ENCODE data around the gene MBD6. TPM values are rescaled to one million over a fixed set of nuclear protein-coding genes. Genes with fewer than 3 reads are reported as not detected.

The MBD6 gene
- total and polyA plus RNA-seq, 2 donors from 2014 or later = 38.4 to 118 TPM

DNA sequence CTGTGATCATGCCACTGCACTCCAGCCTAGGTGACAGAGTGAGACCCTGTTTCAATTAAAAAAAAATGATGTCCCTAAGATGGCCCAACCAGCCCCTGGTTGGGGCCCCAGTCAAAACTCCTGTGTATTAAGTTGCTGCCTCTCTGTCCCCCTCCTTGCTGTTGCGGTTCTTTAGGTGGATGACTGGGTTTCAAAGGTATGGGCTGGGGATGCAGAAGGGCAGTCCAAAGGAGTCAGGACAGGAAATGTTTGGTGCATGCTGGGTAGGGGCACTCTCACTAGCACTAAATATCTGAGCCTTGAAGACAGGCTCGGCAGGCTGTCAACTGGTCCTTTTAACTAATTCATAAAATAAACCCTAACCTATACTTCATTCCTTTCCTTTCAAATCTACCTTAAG, 56.4 kb downstream of the MBD6 start:
- Histone ChIP-seq H3K9me3 (ENCODE audit: control insufficient read depth in 2 of 3, insufficient read depth in 1 of 3, low read length in 3 of 3) (no peaks in the 10 kb centered on the region), H3K36me3 (ENCODE audit: control insufficient read depth in 2 of 3, insufficient read depth in 3 of 3, low read length in 3 of 3) (no peaks in the 10 kb centered on the region), H3K4me1 (ENCODE audit: control insufficient read depth in 2 of 3, insufficient read depth in 2 of 3, low read depth in 1 of 3, low read length in 3 of 3) (no peaks in the 10 kb centered on the region), H3K4me3 (ENCODE audit: low read length in 3 of 3) (no peak overlapping the region), H3K27me3 (ENCODE audit: control insufficient read depth, insufficient read depth, low read length) (no peaks in the 10 kb centered on the region), H3K27ac (ENCODE audit: low read depth in 2 of 2, low read length in 2 of 2) (no peak overlapping the region), H3K9ac (ENCODE audit: low read length in 3 of 3) (no peak overlapping the region)
- intact Hi-C loops (cut with DNase I) = no loop called here
- FAIRE-seq (no peak), DNase-seq (no peak)
- TF ChIP-seq, protein P1, sequence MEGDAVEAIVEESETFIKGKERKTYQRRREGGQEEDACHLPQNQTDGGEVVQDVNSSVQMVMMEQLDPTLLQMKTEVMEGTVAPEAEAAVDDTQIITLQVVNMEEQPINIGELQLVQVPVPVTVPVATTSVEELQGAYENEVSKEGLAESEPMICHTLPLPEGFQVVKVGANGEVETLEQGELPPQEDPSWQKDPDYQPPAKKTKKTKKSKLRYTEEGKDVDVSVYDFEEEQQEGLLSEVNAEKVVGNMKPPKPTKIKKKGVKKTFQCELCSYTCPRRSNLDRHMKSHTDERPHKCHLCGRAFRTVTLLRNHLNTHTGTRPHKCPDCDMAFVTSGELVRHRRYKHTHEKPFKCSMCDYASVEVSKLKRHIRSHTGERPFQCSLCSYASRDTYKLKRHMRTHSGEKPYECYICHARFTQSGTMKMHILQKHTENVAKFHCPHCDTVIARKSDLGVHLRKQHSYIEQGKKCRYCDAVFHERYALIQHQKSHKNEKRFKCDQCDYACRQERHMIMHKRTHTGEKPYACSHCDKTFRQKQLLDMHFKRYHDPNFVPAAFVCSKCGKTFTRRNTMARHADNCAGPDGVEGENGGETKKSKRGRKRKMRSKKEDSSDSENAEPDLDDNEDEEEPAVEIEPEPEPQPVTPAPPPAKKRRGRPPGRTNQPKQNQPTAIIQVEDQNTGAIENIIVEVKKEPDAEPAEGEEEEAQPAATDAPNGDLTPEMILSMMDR (IDR thresholded peaks at IDR 0.05; ENCODE audit: borderline replicate concordance, extremely low read depth, insufficient read depth) = no peak

Small RNAs within 50 kb of the gene (microRNA-seq; reads per million reads assigned to microRNA genes)
- not detected for gene MIR616
- not detected for gene MIR6758

Other genes with a start within 250 kb of the MBD6 start
- 67.3 TPM for gene R3HDM2, start 91.8 kb upstream of the MBD6 start, total RNA-seq
- gene R3HDM2, start 91.8 kb upstream of the MBD6 start, polyA plus RNA-seq (ENCODE audit: insufficient read depth, low read depth, low replicate concordance) = 16.5 TPM
- not detected for gene INHBC, start 88.0 kb upstream of the MBD6 start, total RNA-seq
- not detected for gene INHBC, start 88.0 kb upstream of the MBD6 start, polyA plus RNA-seq (ENCODE audit: insufficient read depth, low read depth, low replicate concordance)
- 0.19 TPM for gene INHBE, start 67.5 kb upstream of the MBD6 start, total RNA-seq
- 0.30 TPM for gene INHBE, start 67.5 kb upstream of the MBD6 start, polyA plus RNA-seq (ENCODE audit: insufficient read depth, low read depth, low replicate concordance)
- 2.8 TPM for gene GLI1, start 63.0 kb upstream of the MBD6 start, total RNA-seq
- gene GLI1, start 63.0 kb upstream of the MBD6 start, polyA plus RNA-seq (ENCODE audit: insufficient read depth, low read depth, low replicate concordance) = 1.4 TPM
- gene ARHGAP9, start 43.0 kb upstream of the MBD6 start, total RNA-seq = 18.1 TPM
- gene ARHGAP9, start 43.0 kb upstream of the MBD6 start, polyA plus RNA-seq (ENCODE audit: insufficient read depth, low read depth, low replicate concordance) = 3.8 TPM
- gene MARS1, start 34.8 kb upstream of the MBD6 start, total RNA-seq = 158 TPM
- 62.8 TPM for gene MARS1, start 34.8 kb upstream of the MBD6 start, polyA plus RNA-seq (ENCODE audit: insufficient read depth, low read depth, low replicate concordance)
- gene DDIT3, start 2.3 kb upstream of the MBD6 start, total RNA-seq = 34.1 TPM
- gene DDIT3, start 2.3 kb upstream of the MBD6 start, polyA plus RNA-seq (ENCODE audit: insufficient read depth, low read depth, low replicate concordance) = 83.1 TPM
- 110 TPM for gene DCTN2, start 24.4 kb downstream of the MBD6 start, total RNA-seq
- gene DCTN2, start 24.4 kb downstream of the MBD6 start, polyA plus RNA-seq (ENCODE audit: insufficient read depth, low read depth, low replicate concordance) = 133 TPM
- gene KIF5A, start 27.2 kb downstream of the MBD6 start, total RNA-seq = 1.3 TPM
- 0.69 TPM for gene KIF5A, start 27.2 kb downstream of the MBD6 start, polyA plus RNA-seq (ENCODE audit: insufficient read depth, low read depth, low replicate concordance)
- gene PIP4K2C, start 68.4 kb downstream of the MBD6 start, total RNA-seq = 52.4 TPM
- 43.2 TPM for gene PIP4K2C, start 68.4 kb downstream of the MBD6 start, polyA plus RNA-seq (ENCODE audit: insufficient read depth, low read depth, low replicate concordance)
- gene DTX3, start 82.0 kb downstream of the MBD6 start, total RNA-seq = 34.5 TPM
- 41.2 TPM for gene DTX3, start 82.0 kb downstream of the MBD6 start, polyA plus RNA-seq (ENCODE audit: insufficient read depth, low read depth, low replicate concordance)
- 15.0 TPM for gene ARHGEF25, start 88.6 kb downstream of the MBD6 start, total RNA-seq
- gene ARHGEF25, start 88.6 kb downstream of the MBD6 start, polyA plus RNA-seq (ENCODE audit: insufficient read depth, low read depth, low replicate concordance) = 10.9 TPM
- 2.0 TPM for gene B4GALNT1, start 110.4 kb downstream of the MBD6 start, total RNA-seq
- 1.6 TPM for gene B4GALNT1, start 110.4 kb downstream of the MBD6 start, polyA plus RNA-seq (ENCODE audit: insufficient read depth, low read depth, low replicate concordance)
- 325 TPM for gene OS9, start 171.3 kb downstream of the MBD6 start, total RNA-seq
- gene OS9, start 171.3 kb downstream of the MBD6 start, polyA plus RNA-seq (ENCODE audit: insufficient read depth, low read depth, low replicate concordance) = 256 TPM
- 3.7 TPM for gene AGAP2, start 215.9 kb downstream of the MBD6 start, total RNA-seq
- 0.13 TPM for gene AGAP2, start 215.9 kb downstream of the MBD6 start, polyA plus RNA-seq (ENCODE audit: insufficient read depth, low read depth, low replicate concordance)
- gene TSPAN31, start 222.2 kb downstream of the MBD6 start, total RNA-seq = 53.3 TPM
- gene TSPAN31, start 222.2 kb downstream of the MBD6 start, polyA plus RNA-seq (ENCODE audit: insufficient read depth, low read depth, low replicate concordance) = 60.1 TPM
- gene CDK4, start 229.5 kb downstream of the MBD6 start, total RNA-seq = 69.1 TPM
- gene CDK4, start 229.5 kb downstream of the MBD6 start, polyA plus RNA-seq (ENCODE audit: insufficient read depth, low read depth, low replicate concordance) = 118 TPM
- gene MARCHF9, start 232.3 kb downstream of the MBD6 start, total RNA-seq = 22.9 TPM
- gene MARCHF9, start 232.3 kb downstream of the MBD6 start, polyA plus RNA-seq (ENCODE audit: insufficient read depth, low read depth, low replicate concordance) = 38.4 TPM
- 3.5 TPM for gene CYP27B1, start 244.3 kb downstream of the MBD6 start, total RNA-seq
- gene CYP27B1, start 244.3 kb downstream of the MBD6 start, polyA plus RNA-seq (ENCODE audit: insufficient read depth, low read depth, low replicate concordance) = 33.4 TPM
- gene METTL1, start 249.3 kb downstream of the MBD6 start, total RNA-seq = 23.4 TPM
- 69.4 TPM for gene METTL1, start 249.3 kb downstream of the MBD6 start, polyA plus RNA-seq (ENCODE audit: insufficient read depth, low read depth, low replicate concordance)
- 10.4 TPM for gene EEF1AKMT3, start 249.8 kb downstream of the MBD6 start, total RNA-seq
- gene EEF1AKMT3, start 249.8 kb downstream of the MBD6 start, polyA plus RNA-seq (ENCODE audit: insufficient read depth, low read depth, low replicate concordance) = 15.3 TPM